Ecto neural progenitor cell (in vitro differentiated cells): ENCODE results near the gene ACY1.

Experiments used
- DNase-seq: peaks from one replicate; pipeline ENCODE4 v3.0.0-alpha.2; 2018; ENCODE audit warnings: low spot score

ACY1 gene

GRCh38 chr3:51945926-51946705 lies 37.2 kb upstream of the ACY1 start:
- DNase-seq = no peak

DNA sequence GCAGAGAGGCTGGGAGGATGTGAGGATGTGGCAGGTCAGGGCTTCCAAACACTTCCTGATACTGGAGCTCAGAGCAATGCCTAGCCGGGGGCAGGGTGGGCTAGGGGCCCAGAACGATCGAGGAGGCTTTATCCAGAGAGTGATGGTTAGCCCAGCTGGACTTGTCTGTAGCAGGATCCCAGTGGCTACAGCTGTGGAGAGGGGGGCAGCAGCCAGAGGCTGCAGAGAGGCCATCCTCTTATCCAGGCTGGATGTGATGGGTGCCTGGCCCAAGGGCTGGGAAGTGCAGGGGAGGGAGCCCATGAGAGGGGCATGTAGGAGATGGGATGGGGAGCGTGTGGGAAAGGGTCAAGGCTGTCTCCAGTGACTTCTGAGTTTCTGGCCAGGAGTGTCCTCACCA lies 36.5 kb upstream of the ACY1 start:
- no peak for DNase-seq

- no peak for DNase-seq
These were observed 36.0 kb upstream of the ACY1 start for GRCh38 chr3:51947215-51947900.

DNA sequence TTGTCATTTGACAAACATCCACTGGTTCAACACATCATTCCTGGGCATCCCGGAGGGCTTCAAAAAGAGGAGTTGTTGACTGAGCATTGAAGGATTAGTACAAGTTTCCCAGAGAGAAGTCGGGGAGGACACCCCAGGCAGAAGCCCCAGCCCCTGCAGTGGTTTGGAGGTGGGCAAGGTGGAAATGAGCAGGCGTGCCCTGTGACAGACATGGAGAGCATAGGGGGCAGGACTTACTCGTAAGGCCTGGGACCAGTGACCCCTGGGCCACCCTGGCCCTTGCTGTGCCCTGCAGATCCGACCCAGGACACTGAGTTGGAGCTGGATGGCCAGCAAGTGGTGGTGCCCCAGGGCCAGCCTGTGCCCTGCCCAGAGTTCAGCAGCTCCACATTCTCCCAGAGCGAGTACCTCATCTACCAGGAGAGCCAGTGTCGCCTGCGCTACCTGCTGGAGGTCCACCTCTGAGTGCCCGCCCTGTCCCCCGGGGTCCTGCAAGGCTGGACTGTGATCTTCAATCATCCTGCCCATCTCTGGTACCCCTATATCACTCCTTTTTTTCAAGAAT lies 35.2 kb upstream of the ACY1 start:
- no peak for DNase-seq

- DNase-seq = no peak
These were observed 34.2 kb upstream of the ACY1 start for GRCh38 chr3:51949121-51949520.

GRCh38 chr3:51950899-51951298 lies 32.4 kb upstream of the ACY1 start:
- DNase-seq = no peak

- DNase-seq = no peak
These were observed 29.9 kb upstream of the ACY1 start for GRCh38 chr3:51953445-51953844.

DNA sequence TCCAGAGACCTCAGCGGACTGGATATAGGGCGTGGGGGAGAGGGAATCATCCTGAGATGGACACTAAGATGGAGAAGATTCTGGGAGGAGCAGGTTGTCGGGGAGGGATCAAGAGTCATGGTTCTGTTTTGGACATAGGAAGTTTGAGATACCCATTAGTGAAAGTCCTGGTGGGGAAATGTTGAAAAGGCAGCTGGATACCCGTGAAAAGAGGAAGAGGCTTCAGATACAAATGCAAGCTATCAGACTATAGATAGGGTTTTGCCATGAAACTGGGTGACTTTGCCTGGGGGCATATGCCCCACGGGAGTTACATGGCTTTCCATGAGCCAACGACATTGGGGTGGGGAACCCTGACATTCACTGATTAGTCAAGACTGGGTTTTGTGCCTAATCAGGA lies 29.2 kb upstream of the ACY1 start:
- no peak for DNase-seq

DNA sequence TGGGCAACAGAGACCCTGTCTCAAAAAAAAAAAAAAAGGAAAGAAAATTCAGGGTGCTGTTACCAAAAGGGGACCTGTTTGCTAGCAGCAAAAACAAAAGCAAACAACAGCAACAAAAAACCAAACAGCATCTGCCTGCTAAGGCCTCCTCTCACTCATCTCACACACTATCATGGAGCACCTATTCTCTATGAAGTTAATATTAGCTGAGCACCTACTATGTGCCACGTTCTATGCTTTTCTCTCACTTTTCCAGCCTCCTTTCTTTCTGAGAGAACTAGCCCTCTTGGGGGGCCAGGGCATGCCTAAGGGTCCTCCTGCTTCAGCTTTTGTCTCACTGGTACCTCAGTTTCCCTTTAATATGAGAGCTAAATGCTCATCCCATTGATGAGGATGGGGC lies 28.6 kb upstream of the ACY1 start:
- no peak for DNase-seq

DNA sequence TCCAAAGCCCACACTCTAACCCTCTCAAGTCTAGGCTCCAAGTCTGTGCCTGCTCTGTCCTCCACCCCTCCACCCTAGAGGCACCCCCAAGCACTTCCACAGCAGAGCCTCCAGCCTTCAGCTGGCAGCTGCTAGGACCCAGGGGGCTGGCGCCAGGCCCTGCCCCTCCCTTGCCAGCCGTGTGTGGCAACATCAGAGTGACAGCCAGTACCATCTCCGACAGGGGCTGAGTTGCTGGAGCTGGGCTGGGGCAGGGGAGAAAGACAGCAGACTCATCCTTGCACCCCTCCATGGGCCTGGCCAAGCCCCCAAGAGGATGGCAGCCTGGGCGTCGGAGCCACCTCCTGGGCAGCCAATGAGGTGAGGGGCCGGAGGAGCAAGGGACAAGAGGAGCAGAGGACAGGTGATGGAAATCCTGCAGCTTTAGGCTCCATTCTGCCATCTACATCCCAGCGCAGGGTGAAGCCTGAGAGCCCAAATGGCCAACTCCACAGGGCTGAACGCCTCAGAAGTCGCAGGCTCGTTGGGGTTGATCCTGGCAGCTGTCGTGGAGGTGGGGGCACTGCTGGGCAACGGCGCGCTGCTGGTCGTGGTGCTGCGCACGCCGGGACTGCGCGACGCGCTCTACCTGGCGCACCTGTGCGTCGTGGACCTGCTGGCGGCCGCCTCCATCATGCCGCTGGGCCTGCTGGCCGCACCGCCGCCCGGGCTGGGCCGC lies 28.0 kb upstream of the ACY1 start, which contains the start of gene GPR62:
TSS of gene GPR62 (plus strand) at position 207 of the 718 bp plus-strand sequence. CDS start at position 479, 272 bp downstream.
- no peak for DNase-seq

GRCh38 chr3:51955893-51956770 lies 27.2 kb upstream of the ACY1 start:
- peak; percentile 78 for DNase-seq

DNA sequence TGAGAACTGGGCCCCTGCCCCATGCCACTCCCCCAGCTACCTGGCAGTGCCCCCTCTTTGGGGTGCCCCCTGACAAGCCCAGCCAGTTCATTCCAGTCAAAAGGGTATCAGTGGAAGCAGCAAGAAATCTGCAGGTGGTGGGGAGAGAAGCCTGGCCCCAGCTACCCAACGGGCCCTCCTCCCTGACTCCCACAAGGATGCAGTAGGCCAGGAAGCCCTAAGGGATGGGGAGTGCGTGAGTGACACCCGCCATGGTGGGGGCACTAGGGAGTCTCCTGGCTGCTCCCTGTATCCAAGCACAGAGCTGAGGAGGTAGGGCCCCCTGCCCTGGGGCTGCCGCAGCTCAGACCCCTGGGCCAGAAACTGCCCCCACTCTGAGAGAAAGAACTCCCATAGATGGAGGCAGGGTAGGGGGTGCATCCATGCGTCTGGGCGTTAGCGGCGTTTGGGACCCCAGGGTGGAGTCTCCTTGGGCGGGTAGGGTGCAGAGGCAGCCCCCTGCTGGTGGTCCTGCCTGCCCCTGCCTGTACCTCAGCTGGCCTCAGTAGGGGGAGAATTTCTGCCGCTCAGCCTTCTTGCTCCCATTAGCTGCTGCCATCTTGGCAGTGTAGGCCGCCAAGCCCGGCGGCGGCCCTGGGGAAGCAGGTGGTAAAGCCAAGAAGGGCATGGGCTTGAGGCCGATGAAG lies 25.7 kb upstream of the ACY1 start:
- DNase-seq = no peak

GRCh38 chr3:51958603-51959521 lies 24.5 kb upstream of the ACY1 start:
- no peak for DNase-seq

- no peak for DNase-seq
These were observed 23.7 kb upstream of the ACY1 start for GRCh38 chr3:51959651-51960050.

- no peak for DNase-seq
These were observed 22.9 kb upstream of the ACY1 start for GRCh38 chr3:51960386-51960785.

DNA sequence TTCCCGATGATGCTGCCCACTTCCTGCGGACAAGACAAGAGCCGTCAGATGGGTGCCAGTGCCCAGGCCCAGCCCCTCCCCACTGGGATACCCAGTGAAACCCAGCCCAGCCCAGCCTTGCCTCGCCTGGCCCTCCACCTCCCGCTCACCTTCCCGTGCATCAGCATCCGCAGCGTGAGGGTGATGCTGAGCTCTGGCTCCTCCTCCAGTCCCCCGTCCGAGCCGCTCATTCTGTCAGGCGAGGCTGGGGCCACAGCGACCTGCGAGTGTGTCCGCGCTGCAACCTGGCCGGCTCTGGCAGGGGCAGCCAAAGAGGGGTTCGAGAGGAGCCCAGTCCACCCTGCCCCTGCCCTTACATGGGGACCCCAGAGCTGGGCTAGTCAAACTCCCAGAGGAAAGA lies 22.3 kb upstream of the ACY1 start:
- DNase-seq = no peak

DNA sequence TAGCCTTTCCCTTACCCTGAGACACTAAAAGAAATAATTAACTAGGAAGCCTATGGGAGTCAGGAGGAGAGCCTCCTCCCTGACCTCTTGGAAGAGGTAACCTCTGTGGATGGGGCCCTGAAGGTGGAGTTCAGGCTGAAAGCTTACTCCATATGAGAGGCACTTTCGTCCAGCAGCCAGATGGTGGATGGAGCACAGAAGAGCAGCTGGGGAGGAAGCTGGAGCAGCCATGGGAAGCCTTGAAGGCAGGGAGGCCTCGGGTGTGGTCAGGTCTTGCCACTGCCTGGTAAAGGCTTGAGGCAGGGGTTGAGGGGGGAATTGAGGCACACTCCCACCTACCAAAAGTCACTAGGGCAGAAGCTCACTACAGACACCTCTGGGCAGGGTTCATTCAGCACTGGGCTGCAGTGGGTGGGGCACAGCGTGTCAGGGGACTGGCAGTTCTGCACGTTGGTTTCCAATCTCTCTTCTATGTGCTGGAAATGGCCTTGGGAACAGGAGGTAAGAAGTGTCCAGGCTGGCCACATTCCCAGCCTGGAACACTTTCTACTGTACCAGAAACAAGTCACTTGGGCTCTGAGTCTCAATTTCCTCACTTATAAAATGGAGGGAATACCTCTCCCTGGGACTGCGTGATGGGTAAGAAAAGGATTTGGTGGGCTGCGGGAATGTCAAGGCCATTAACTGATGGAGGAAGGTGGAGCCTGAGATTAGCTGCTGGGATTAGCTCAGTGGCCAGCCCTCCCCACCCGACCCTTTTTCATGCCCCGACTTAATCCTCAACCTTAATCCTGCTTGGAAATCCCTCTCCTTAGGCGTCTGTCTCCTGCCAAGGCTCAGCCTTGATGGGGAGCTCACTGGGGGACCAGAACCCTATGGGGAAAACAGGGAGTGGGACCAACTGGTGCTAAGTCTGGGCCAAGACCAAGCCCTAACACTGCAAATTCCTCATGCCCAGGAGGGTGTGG lies 21.4 kb upstream of the ACY1 start:
- DNase-seq = no peak

GRCh38 chr3:51962854-51963530 lies 20.3 kb upstream of the ACY1 start:
- DNase-seq = no peak
